ENCODE results near the gene RALGAPA2.

- no peak for TF ChIP-seq CTCF (IDR thresholded peaks at IDR 0.05; ENCODE audit: low read length)
- no peak for TF ChIP-seq EZH2 (IDR thresholded peaks at IDR 0.05; ENCODE audit: borderline replicate concordance, low read length)
Measured at GRCh38 chr20:20549704-20550103, 162.7 kb downstream of the RALGAPA2 start.

Measured in OCI-LY1 (cell line).